Measurements from ENCODE around the gene ITPKB. TPM values are rescaled to one million over a fixed set of nuclear protein-coding genes. Genes with fewer than 3 reads are reported as not detected.

Gene ITPKB
- total RNA-seq, 1 donor from 2014 or later, result 21.2 TPM

- H3K27me3 Mint-ChIP-seq (ENCODE audit: low read depth), result no peaks in the 10 kb centered on the region
- no peak for TF ChIP-seq CTCF (IDR thresholded peaks at IDR 0.05; ENCODE audit: unreplicated experiment)
- no peak overlapping the region for H3K27ac Mint-ChIP-seq
- no peaks in the 10 kb centered on the region for H3K9me3 Mint-ChIP-seq
- no peak overlapping the region for H3K4me3 Mint-ChIP-seq
- peaks cover 35% of the 10 kb centered on the region for H3K4me1 Mint-ChIP-seq
- H3K36me3 Mint-ChIP-seq, result peaks cover 6% of the 10 kb centered on the region
- DNase-seq (ENCODE audit: low spot score in 2 of 2, unreplicated experiment in 2 of 2), result no peak
Observed at GRCh38 chr1:226733304-226733703, 5.8 kb downstream of the ITPKB start.

- DNase-seq (ENCODE audit: low spot score in 2 of 2, unreplicated experiment in 2 of 2), result no peak
- Mint-ChIP-seq H3K36me3 (peaks cover 6% of the 10 kb centered on the region), H3K27me3 (ENCODE audit: low read depth) (no peaks in the 10 kb centered on the region), H3K9me3 (no peaks in the 10 kb centered on the region), H3K4me3 (no peak overlapping the region), H3K4me1 (peaks cover 39% of the 10 kb centered on the region), H3K27ac (no peak overlapping the region)
- TF ChIP-seq CTCF (IDR thresholded peaks at IDR 0.05; ENCODE audit: unreplicated experiment), result no peak
Observed at GRCh38 chr1:226732856-226733291, 6.2 kb downstream of the ITPKB start.

DNA sequence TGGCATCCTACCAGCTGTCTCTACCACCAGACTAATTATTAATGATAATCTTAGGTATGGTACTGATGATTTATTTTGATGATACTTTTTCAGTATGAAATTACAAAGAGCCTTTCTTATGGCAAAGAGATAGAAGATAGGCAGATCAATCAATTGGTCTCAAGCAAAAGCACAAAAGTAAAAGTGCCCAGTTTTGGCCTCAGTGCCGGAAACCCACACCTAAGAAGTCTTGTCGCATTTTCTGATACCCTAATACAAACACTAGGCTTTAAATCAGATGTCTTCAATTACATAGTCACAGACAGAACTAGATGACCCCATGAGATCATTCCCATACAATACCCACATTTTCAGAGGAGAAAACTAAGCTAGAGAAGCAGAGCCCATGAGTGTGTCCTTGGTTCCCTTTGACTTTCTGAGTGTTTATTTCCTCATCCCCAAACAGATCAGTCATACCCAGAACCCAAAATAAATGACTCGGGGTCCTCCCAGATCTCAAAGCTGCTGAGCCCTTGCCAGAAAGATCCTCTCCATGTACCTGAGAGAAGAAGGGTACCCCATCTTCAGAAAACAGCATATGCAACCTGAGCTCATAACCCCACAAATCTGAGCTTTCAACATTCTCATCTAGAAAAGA lies 7.7 kb downstream of the ITPKB start:
- peaks cover 52% of the 10 kb centered on the region for H3K4me1 Mint-ChIP-seq
- no peak overlapping the region for H3K4me3 Mint-ChIP-seq
- DNase-seq (ENCODE audit: low spot score in 2 of 2, unreplicated experiment in 2 of 2), result no peak
- H3K9me3 Mint-ChIP-seq, result no peaks in the 10 kb centered on the region
- H3K36me3 Mint-ChIP-seq, result peaks cover 8% of the 10 kb centered on the region
- H3K27me3 Mint-ChIP-seq (ENCODE audit: low read depth), result no peaks in the 10 kb centered on the region
- no peak for TF ChIP-seq CTCF (IDR thresholded peaks at IDR 0.05; ENCODE audit: unreplicated experiment)
- H3K27ac Mint-ChIP-seq, result peak overlapping the region; percentile 7

GRCh38 chr1:226730836-226731235 lies 8.2 kb downstream of the ITPKB start:
- no peak for TF ChIP-seq CTCF (IDR thresholded peaks at IDR 0.05; ENCODE audit: unreplicated experiment)
- DNase-seq (ENCODE audit: low spot score in 2 of 2, unreplicated experiment in 2 of 2), result no peak
- Mint-ChIP-seq H3K4me1 (peaks cover 52% of the 10 kb centered on the region), H3K36me3 (peaks cover 11% of the 10 kb centered on the region), H3K27me3 (ENCODE audit: low read depth) (no peaks in the 10 kb centered on the region), H3K4me3 (no peak overlapping the region), H3K9me3 (no peaks in the 10 kb centered on the region), H3K27ac (no peak overlapping the region)

DNA sequence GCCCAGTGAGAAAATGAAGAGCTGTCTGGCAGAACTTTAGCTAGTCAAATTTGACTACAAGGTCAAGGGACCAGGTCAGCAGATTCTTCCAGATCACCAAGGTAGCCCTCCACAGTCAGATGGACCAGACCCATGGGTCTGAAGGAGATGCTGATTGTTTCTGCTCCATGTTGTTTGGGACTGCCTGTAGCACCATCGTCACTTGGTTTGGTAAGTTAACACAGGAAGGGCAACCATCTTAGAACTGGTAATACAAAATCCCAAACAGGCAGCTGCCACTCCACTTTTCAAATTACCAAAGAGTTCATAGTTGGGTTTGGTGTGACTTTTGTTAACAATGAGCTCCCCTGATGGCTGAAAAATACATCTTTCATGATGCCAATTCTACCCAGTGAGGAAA lies 9.0 kb downstream of the ITPKB start:
- no peaks in the 10 kb centered on the region for H3K27me3 Mint-ChIP-seq (ENCODE audit: low read depth)
- no peak overlapping the region for H3K4me3 Mint-ChIP-seq
- peaks cover 12% of the 10 kb centered on the region for H3K36me3 Mint-ChIP-seq
- DNase-seq (ENCODE audit: low spot score in 2 of 2, unreplicated experiment in 2 of 2), result no peak
- peak overlapping the region; percentile 50 for H3K27ac Mint-ChIP-seq
- H3K9me3 Mint-ChIP-seq, result no peaks in the 10 kb centered on the region
- no peak for TF ChIP-seq CTCF (IDR thresholded peaks at IDR 0.05; ENCODE audit: unreplicated experiment)
- H3K4me1 Mint-ChIP-seq, result peaks cover 57% of the 10 kb centered on the region

Data from mesothelial cell of epicardium (in vitro differentiated cells).